SK-N-SH (cell line): Measurements from ENCODE around the gene MRFAP1L1. TPM values are rescaled to one million over a fixed set of nuclear protein-coding genes. Genes with fewer than 3 reads are reported as not detected.

Experiments
- CTCF ChIA-PET: fragments of 300-600, 350-600 bp; formaldehyde crosslinking; extraction: SDS; loops from one replicate; lab custom pipeline; 2021; lab: Yijun Ruan, JAX
- POLR2A ChIA-PET: fragments of 350-600 bp; sonication (Branson Sonifier 250); formaldehyde crosslinking; extraction: SDS; loops from one replicate; lab custom pipeline; 2020; ENCODE audit warnings: antibody characterized with exemption, inconsistent platforms; lab: Yijun Ruan, JAX
- DNase-seq: peaks from one replicate; pipeline ENCODE4 v3.0.0; 2012
- H2AFZ ChIP-seq: fragments of 200-600 bp; sonication (generic); 2 replicates; pipeline ENCODE4 v1.8.1; 2016; ENCODE audit warnings: antibody characterized with exemption, mild to moderate bottlenecking, low read depth
- H3F3A ChIP-seq: fragments of 200-600 bp; sonication (generic); replicated peaks from 2 replicates; pipeline ENCODE3; 2016; ENCODE audit warnings: antibody characterized with exemption, mild to moderate bottlenecking; ENCODE audit not compliant: insufficient read depth
- H3K27ac ChIP-seq, 2 experiments: fragments of 200-500 bp in 1 of 2; fragments of 200-600 bp in 1 of 2; sonication (Bioruptor generic) in 1 of 2; sonication (generic), shearing (Covaris generic) in 1 of 2; 2 replicates each; pipeline versions ENCODE4 v1.5.1 to v1.6.1; 2014 to 2016; ENCODE audit warnings: low read depth in 2 of 2, inconsistent platforms in 1 of 2, low read length in 1 of 2, mild to moderate bottlenecking in 1 of 2, mixed read lengths in 1 of 2
- H3K27me3 ChIP-seq: fragments of 200-600 bp; sonication (generic), shearing (Covaris generic); 2 replicates; pipeline ENCODE4 v1.6.1; 2016; ENCODE audit warnings: mixed run types; ENCODE audit not compliant: insufficient read depth
- H3K36me3 ChIP-seq, 2 experiments: fragments of 200-500 bp in 1 of 2; fragments of 200-600 bp in 1 of 2; sonication (Bioruptor generic) in 1 of 2; sonication (generic) in 1 of 2; replicated peaks in 1 of 2; 2 replicates each; pipeline versions ENCODE3 to v1.5.1; 2014 to 2016; ENCODE audit warnings: low read length in 1 of 2, mild to moderate bottlenecking in 1 of 2; ENCODE audit not compliant: insufficient read depth in 2 of 2, control insufficient read depth in 1 of 2
- H3K4me1 ChIP-seq, 2 experiments: fragments of 200-500 bp in 1 of 2; fragments of 200-600 bp in 1 of 2; sonication (Bioruptor generic) in 1 of 2; sonication (generic), shearing (Covaris generic) in 1 of 2; 2 replicates each; pipeline versions ENCODE4 v1.5.1 to v1.6.1; 2014 to 2016; ENCODE audit warnings: low read depth in 1 of 2, low read length in 1 of 2, mixed run types in 1 of 2; ENCODE audit not compliant: insufficient read depth in 2 of 2, control insufficient read depth in 1 of 2
- H3K4me2 ChIP-seq: fragments of 200-600 bp; sonication (generic), shearing (Covaris generic); 2 replicates; pipeline ENCODE4 v1.6.1; 2017; ENCODE audit warnings: mixed run types
- H3K4me3 ChIP-seq, 2 experiments: fragments of 200-500 bp in 1 of 2; fragments of 200-600 bp in 1 of 2; sonication (Bioruptor generic) in 1 of 2; sonication (generic), shearing (Covaris generic) in 1 of 2; 2 replicates each; pipeline versions ENCODE4 v1.5.1 to v1.8.1; 2014 to 2016; ENCODE audit warnings: low read depth in 2 of 2, inconsistent platforms in 1 of 2, low read length in 1 of 2, mild to moderate bottlenecking in 1 of 2, mixed read lengths in 1 of 2, moderate library complexity in 1 of 2
- H3K79me2 ChIP-seq: fragments of 200-600 bp; sonication (generic); 2 replicates; pipeline ENCODE4 v1.8.1; 2017; ENCODE audit warnings: mild to moderate bottlenecking; ENCODE audit not compliant: insufficient read depth
- H3K9ac ChIP-seq: fragments of 200-600 bp; sonication (generic); 2 replicates; pipeline ENCODE4 v1.6.1; 2017; ENCODE audit warnings: mixed run types
- H3K9me2 ChIP-seq: fragments of 200-600 bp; sonication (generic); 2 replicates; pipeline ENCODE4 v1.6.1; 2017; ENCODE audit warnings: mixed run types
- H3K9me3 ChIP-seq: fragments of 200-600 bp; sonication (generic); 2 replicates; pipeline ENCODE4 v1.6.1; 2017; ENCODE audit warnings: mixed run types, mild to moderate bottlenecking, moderate library complexity
- H4K20me1 ChIP-seq: fragments of 200-600 bp; sonication (generic); 2 replicates; pipeline ENCODE4 v1.6.1; 2017; ENCODE audit warnings: mild to moderate bottlenecking, mixed run types; ENCODE audit not compliant: insufficient read depth
- CHD2 ChIP-seq: fragments of 150-350 bp; IDR thresholded peaks from 2 replicates; pipeline ENCODE4 v1.6.1; 2018; ENCODE audit warnings: low read length; ENCODE audit not compliant: partially characterized antibody
- CTCF ChIP-seq: fragments of 200-600 bp; sonication (generic); IDR thresholded peaks from 2 replicates; pipeline ENCODE4 v1.6.1; 2017; ENCODE audit warnings: antibody characterized with exemption, mild to moderate bottlenecking, moderate library complexity
- ELF1 ChIP-seq: IDR thresholded peaks from 2 replicates; pipeline ENCODE4 v1.4.0; 2012
- EP300 ChIP-seq, 2 experiments: IDR thresholded peaks; 2 replicates each; pipeline versions ENCODE4 v1.4.0 to v1.6.1; 2012; ENCODE audit warnings: borderline replicate concordance in 1 of 2, low read depth in 1 of 2, low read length in 1 of 2
- EZH2phosphoT487 ChIP-seq: fragments of 200-600 bp; sonication (generic); IDR thresholded peaks from 2 replicates; pipeline ENCODE4 v1.6.1; 2017; ENCODE audit warnings: low read depth, mixed run types, mild to moderate bottlenecking, antibody characterized with exemption, moderate library complexity, borderline replicate concordance
- GATA2 ChIP-seq: sonication (generic); formaldehyde crosslinking; IDR thresholded peaks from 2 replicates; pipeline ENCODE4 v1.5.0; 2020; ENCODE audit warnings: mild to moderate bottlenecking, missing genetic modification reagents
- IRF3 ChIP-seq: fragments of 150-350 bp; IDR thresholded peaks from 2 replicates; pipeline ENCODE4 v1.6.1; 2016; ENCODE audit warnings: mild to moderate bottlenecking, low read depth, low read length
- MAX ChIP-seq: IDR thresholded peaks from 2 replicates; pipeline ENCODE4 v1.4.0; 2012; ENCODE audit warnings: low read depth
- MEF2A ChIP-seq: IDR thresholded peaks from 2 replicates; pipeline ENCODE4 v1.4.0; 2012; ENCODE audit warnings: low read depth, borderline replicate concordance
- NRF1 ChIP-seq: IDR thresholded peaks from 2 replicates; pipeline ENCODE4 v1.6.1; 2012; ENCODE audit warnings: low read depth, mild to moderate bottlenecking, low read length
- PBX3 ChIP-seq: IDR thresholded peaks from 2 replicates; pipeline ENCODE4; 2012
- POLR2AphosphoS5 ChIP-seq: IDR thresholded peaks from 2 replicates; pipeline ENCODE4 v1.6.1; 2012; ENCODE audit warnings: low read depth, low read length
- RAD21 ChIP-seq: IDR thresholded peaks from 2 replicates; pipeline ENCODE4 v1.6.1; 2012; ENCODE audit warnings: mild to moderate bottlenecking, low read length
- RFX5 ChIP-seq: IDR thresholded peaks from 2 replicates; pipeline ENCODE4 v1.6.1; 2012; ENCODE audit warnings: mild to moderate bottlenecking, improper control_type of control experiment, low read length
- SMC3 ChIP-seq: IDR thresholded peaks from 2 replicates; pipeline ENCODE4 v1.6.1; 2012; ENCODE audit warnings: low read depth, low read length, improper control_type of control experiment
- TCF12 ChIP-seq: IDR thresholded peaks from 2 replicates; pipeline ENCODE4 v1.4.0; 2012
- TEAD4 ChIP-seq: IDR thresholded peaks from 2 replicates; pipeline ENCODE4 v1.4.0; 2012; ENCODE audit warnings: mild to moderate bottlenecking, borderline replicate concordance; ENCODE audit not compliant: insufficient read depth
- USF1 ChIP-seq: IDR thresholded peaks from 2 replicates; pipeline ENCODE4 v1.4.0; 2012; ENCODE audit warnings: low read depth, borderline replicate concordance
- USF2 ChIP-seq: fragments of 150-350 bp; IDR thresholded peaks from 2 replicates; pipeline ENCODE4 v1.6.1; 2017; ENCODE audit warnings: antibody characterized with exemption, low read length, low read depth, borderline replicate concordance
- ZBTB33 ChIP-seq: IDR thresholded peaks from 2 replicates; pipeline ENCODE4 v1.4.0; 2012; ENCODE audit warnings: low read depth, borderline replicate concordance
- WGBS: methylation state at CpG from one replicate; pipeline ENCODE4 v1.1.6; 2017; ENCODE audit warnings: low lambda C conversion rate; 5-methylcytosine and 5-hydroxymethylcytosine counted together
- polyA plus RNA-seq, 3 experiments: library from polyadenylated mRNA; depleted of rRNA; stranded (reverse); fragments of >200 nt; gene quantifications; 2 replicates each; pipeline ENCODE4 v1.2.3, GENCODE V29; 2012

The MRFAP1L1 gene
- polyA plus RNA-seq, 1 of the 3 experiments (the other 2 are of a cell fraction) = 60.3 TPM

GRCh38 chr4:6732441-6733357, 23.0 kb upstream of the MRFAP1L1 start:
- Histone ChIP-seq H3K9me3 (no peaks in the 10 kb centered on the region), H3F3A (no peaks in the 10 kb centered on the region), H4K20me1 (no peaks in the 10 kb centered on the region), H3K79me2 (no peaks in the 10 kb centered on the region), H3K36me3 (no peaks in the 10 kb centered on the region), H3K4me2 (no peak overlapping the region), H3K27me3 (no peaks in the 10 kb centered on the region), H3K9me2 (no peaks in the 10 kb centered on the region), H3K4me3 (no peak overlapping the region), H3K9ac (no peak overlapping the region), H3K4me1 (no peaks in the 10 kb centered on the region), H2AFZ (peak overlapping the region; percentile 71; the same call in 1 of the 2 replicates), H3K27ac (no peak overlapping the region)
- WGBS = 54% methylated on average over 10 of the region's 21 CpGs
- ChIA-PET POLR2A (no interaction called here), CTCF (interaction anchor here (0.8 kb wide), 1 partner anchor 12 kb away, joined by 3 read pairs; no protein-coding TSS in a partner anchor)
- TF ChIP-seq PBX3 (no peak), MAX (no peak), RFX5 (no peak), ZBTB33 (no peak), IRF3 (no peak), TEAD4 (no peak), EZH2phosphoT487 (no peak), RAD21 (no peak), USF1 (no peak), MEF2A (no peak), EP300 (IDR thresholded peaks at IDR 0.05; ENCODE audit: borderline replicate concordance in 1 of 2, low read depth in 1 of 2, low read length in 1 of 2) (no peak), SMC3 (no peak), ELF1 (no peak), POLR2AphosphoS5 (no peak), GATA2 (CRISPR knock-in tag) (no peak), CTCF (no peak), CHD2 (no peak), TCF12 (no peak), USF2 (no peak), NRF1 (no peak)
- peak; percentile 6 for DNase-seq
